Thyroid gland (tissue), 4 donors: ENCODE results near the gene MTNR1B. TPM values are rescaled to one million over a fixed set of nuclear protein-coding genes. Genes with fewer than 3 reads are reported as not detected.

Source experiments
- DNase-seq, 2 donors: peaks; one replicate each; pipeline ENCODE4 v3.0.0-alpha.2; 2019
- H3K27ac ChIP-seq, 3 donors: fragments of 200-600 bp; sonication (generic); 1 replicate in 2 of 3; 2 replicates in 1 of 3; pipeline ENCODE4 v1.5.1; 2016 to 2019; ENCODE audit warnings: mild to moderate bottlenecking in 1 of 3, moderate library complexity in 1 of 3
- H3K27me3 ChIP-seq: fragments of 200-600 bp; sonication (generic); one replicate; pipeline ENCODE4 v1.5.1; 2019
- H3K36me3 ChIP-seq, 2 donors: fragments of 200-600 bp; sonication (generic); one replicate each; pipeline ENCODE4 v1.5.1; 2016 to 2019
- H3K4me1 ChIP-seq, 2 donors: fragments of 200-600 bp; sonication (generic); one replicate each; pipeline ENCODE4 v1.5.1; 2017 to 2019
- H3K4me3 ChIP-seq, 3 donors: fragments of 200-600 bp; sonication (generic); replicated peaks in 1 of 3; 1 replicate in 2 of 3; 2 replicates in 1 of 3; pipeline ENCODE4 v1.5.1; 2016; ENCODE audit warnings: mild to moderate bottlenecking in 1 of 3
- H3K9me3 ChIP-seq: fragments of 200-600 bp; sonication (generic); one replicate; pipeline ENCODE4 v1.5.1; 2017
- CTCF ChIP-seq, 6 experiments: fragments of 200-600 bp in 3 of 6; fragments of 450-650 bp in 3 of 6; sonication (generic) in 3 of 6; IDR thresholded peaks; one replicate each; pipeline ENCODE4 v1.5.1; 2016 to 2019; ENCODE audit warnings: antibody characterized with exemption in 6 of 6, mild to moderate bottlenecking in 2 of 6, inconsistent platforms in 1 of 6, moderate library complexity in 1 of 6
- POLR2A ChIP-seq, 2 donors: fragments of 450-650 bp; IDR thresholded peaks; one replicate each; pipeline ENCODE4 v1.6.1; 2017; ENCODE audit warnings: antibody characterized with exemption in 2 of 2, mild to moderate bottlenecking in 2 of 2, moderate library complexity in 1 of 2
- WGBS, 2 donors: methylation state at CpG; one replicate each; pipeline ENCODE4 v1.1.5; 2017; 5-methylcytosine and 5-hydroxymethylcytosine counted together
- intact Hi-C: fragments of 100-400 bp; cut with DNase I; formaldehyde crosslinking; loops from one replicate; pipeline ENCODE4 v1.15.1; 2023
- total RNA-seq, 4 donors: library from RNA; depleted of rRNA; stranded (reverse); fragments of >200 nt; gene quantifications; one replicate each; pipeline ENCODE4 v1.2.3, GENCODE V29; 2016

Gene MTNR1B
- total RNA-seq, 4 donors from 2014 or later = not detected

- H3K4me1 ChIP-seq = peaks cover 0 to 1% of the 10 kb centered on the region in 2 donors
- H3K27ac ChIP-seq = no peak overlapping the region
- 70 to 75% methylated on average over 8 of the region's 8 CpGs for WGBS, 2 donors
- no peaks in the 10 kb centered on the region for H3K27me3 ChIP-seq
- H3K4me3 ChIP-seq = no peak overlapping the region
- no peak for DNase-seq
- no peak for TF ChIP-seq CTCF (IDR thresholded peaks at IDR 0.05)
- no peak for TF ChIP-seq POLR2A (IDR thresholded peaks at IDR 0.05)
- intact Hi-C loops = no loop called here
- H3K9me3 ChIP-seq = no peaks in the 10 kb centered on the region
- no peaks in the 10 kb centered on the region for H3K36me3 ChIP-seq
Observed at GRCh38 chr11:92964471-92964870, 5.0 kb upstream of the MTNR1B start.

GRCh38 chr11:92965196-92965595, 4.3 kb upstream of the MTNR1B start:
- 84 to 92% methylated on average over 2 of the region's 2 CpGs for WGBS, 2 donors
- H3K4me3 ChIP-seq = no peak overlapping the region
- H3K27ac ChIP-seq = no peak overlapping the region
- H3K4me1 ChIP-seq = peaks cover 0 to 3% of the 10 kb centered on the region in 2 donors
- no peaks in the 10 kb centered on the region for H3K27me3 ChIP-seq
- intact Hi-C loops = no loop called here
- no peak for DNase-seq
- no peak for TF ChIP-seq CTCF (IDR thresholded peaks at IDR 0.05)
- no peak for TF ChIP-seq POLR2A (IDR thresholded peaks at IDR 0.05)
- no peaks in the 10 kb centered on the region for H3K36me3 ChIP-seq
- H3K9me3 ChIP-seq = no peaks in the 10 kb centered on the region

- DNase-seq = no peak
- no peaks in the 10 kb centered on the region for H3K27me3 ChIP-seq
- 90 to 92% methylated on average over 2 of the region's 2 CpGs for WGBS, 2 donors
- no peaks in the 10 kb centered on the region for H3K36me3 ChIP-seq
- H3K9me3 ChIP-seq = no peaks in the 10 kb centered on the region
- H3K4me1 ChIP-seq = peaks cover 0 to 3% of the 10 kb centered on the region in 2 donors
- H3K4me3 ChIP-seq = no peak overlapping the region
- H3K27ac ChIP-seq = no peak overlapping the region
- TF ChIP-seq POLR2A (IDR thresholded peaks at IDR 0.05) (no peak), CTCF (IDR thresholded peaks at IDR 0.05) (no peak)
- intact Hi-C loops = no loop called here
Observed at GRCh38 chr11:92967178-92967577, 2.3 kb upstream of the MTNR1B start.

GRCh38 chr11:92967867-92968266, 1.6 kb upstream of the MTNR1B start:
- H3K4me1 ChIP-seq = peaks cover 0 to 3% of the 10 kb centered on the region in 2 donors
- no peak overlapping the region for H3K27ac ChIP-seq
- no peak overlapping the region for H3K4me3 ChIP-seq
- intact Hi-C loops = no loop called here
- H3K9me3 ChIP-seq = no peaks in the 10 kb centered on the region
- no peaks in the 10 kb centered on the region for H3K27me3 ChIP-seq
- TF ChIP-seq POLR2A (IDR thresholded peaks at IDR 0.05) (no peak), CTCF (IDR thresholded peaks at IDR 0.05) (no peak)
- 87 to 88% methylated on average over 2 of the region's 2 CpGs for WGBS, 2 donors
- no peaks in the 10 kb centered on the region for H3K36me3 ChIP-seq
- no peak for DNase-seq

- Histone ChIP-seq H3K27me3 (no peaks in the 10 kb centered on the region), H3K4me1 (peaks cover 0 to 3% of the 10 kb centered on the region in 2 donors), H3K27ac (no peak overlapping the region), H3K36me3 (no peaks in the 10 kb centered on the region), H3K4me3 (no peak overlapping the region), H3K9me3 (no peaks in the 10 kb centered on the region)
- TF ChIP-seq POLR2A (IDR thresholded peaks at IDR 0.05) (no peak), CTCF (IDR thresholded peaks at IDR 0.05) (no peak)
- no peak for DNase-seq
- WGBS, 2 donors = 13 to 19% methylated on average over 15 to 16 of the region's 16 CpGs
- intact Hi-C loops = no loop called here
Observed at GRCh38 chr11:92969293-92969633, 188 bp upstream of the MTNR1B start.
